Kidney glomerular epithelial cell (primary cell): ENCODE results near the gene STRA6.
A peak's percentile ranks its signal among the peaks of the same experiment; 100 is the strongest.

Experiments used
- DNase-seq: peaks from one replicate; lab custom pipeline; 2025; lab: John Stamatoyannopoulos, UW

STRA6 gene

GRCh38 chr15:74202452-74203401 is at the start of gene STRA6:
Gene STRA6 (minus strand): TSS chr15:74202787. CDS start chr15:74202267, 520 bp downstream.
- DNase-seq, result no peak

- no peak for DNase-seq
These were observed 49.7 kb upstream of the STRA6 start for GRCh38 chr15:74252291-74252690.

GRCh38 chr15:74251131-74251811 is 48.7 kb upstream of the STRA6 start:
- DNase-seq, result no peak

GRCh38 chr15:74250266-74250665 is 47.7 kb upstream of the STRA6 start:
- no peak for DNase-seq

GRCh38 chr15:74245342-74245931 is 42.9 kb upstream of the STRA6 start:
- no peak for DNase-seq

GRCh38 chr15:74244822-74245341 is 42.3 kb upstream of the STRA6 start:
- DNase-seq, result no peak

GRCh38 chr15:74243431-74243830 is 40.8 kb upstream of the STRA6 start:
- DNase-seq, result no peak

- no peak for DNase-seq
These were observed 40.0 kb upstream of the STRA6 start for GRCh38 chr15:74242441-74243185.

GRCh38 chr15:74240897-74241614 is 38.5 kb upstream of the STRA6 start:
- no peak for DNase-seq

GRCh38 chr15:74240002-74240568 is 37.5 kb upstream of the STRA6 start:
- DNase-seq, result peak; percentile 90

- no peak for DNase-seq
These were observed 36.6 kb upstream of the STRA6 start for GRCh38 chr15:74239051-74239705.

- DNase-seq, result no peak
These were observed 33.4 kb upstream of the STRA6 start, which contains the start of gene CCDC33 for GRCh38 chr15:74235962-74236361. Gene CCDC33 (plus strand): TSS chr15:74236326. CDS start chr15:74236720, 394 bp downstream.

- no peak for DNase-seq
These were observed 31.9 kb upstream of the STRA6 start for GRCh38 chr15:74234598-74234875.

GRCh38 chr15:74233851-74234597 is 31.4 kb upstream of the STRA6 start:
- DNase-seq, result peak; percentile 17

- no peak for DNase-seq
These were observed 30.8 kb upstream of the STRA6 start for GRCh38 chr15:74233373-74233772.

- no peak for DNase-seq
These were observed 28.9 kb upstream of the STRA6 start for GRCh38 chr15:74231475-74231874.

GRCh38 chr15:74229686-74230085 is 27.1 kb upstream of the STRA6 start:
- no peak for DNase-seq

GRCh38 chr15:74228723-74229081 is 26.1 kb upstream of the STRA6 start:
- no peak for DNase-seq

GRCh38 chr15:74227968-74228722 is 25.6 kb upstream of the STRA6 start:
- no peak for DNase-seq
